Measurements from ENCODE around the gene RP9. TPM values are rescaled to one million over a fixed set of nuclear protein-coding genes. Genes with fewer than 3 reads are reported as not detected.

RP9 gene
- total and polyA plus RNA-seq, 7 experiments from 2014 or later: 12.7 to 23.3 (median 20.4) TPM

- Histone ChIP-seq H3K4me1 (ENCODE audit: control insufficient read depth in 2 of 2, insufficient read depth in 2 of 2, low read length in 2 of 2) (peaks cover 17 to 23% of the 10 kb centered on the region in 2 donors), H3K27me3 (ENCODE audit: control insufficient read depth in 2 of 2, insufficient read depth in 2 of 2, low read length in 2 of 2) (no peaks in the 10 kb centered on the region), H3K9me3 (ENCODE audit: control insufficient read depth in 2 of 3, low read length in 3 of 3) (no peaks in the 10 kb centered on the region), H3K4me3 (ENCODE audit: low read length) (peak overlapping the region; percentile 58), H3K36me3 (ENCODE audit: control insufficient read depth in 2 of 3, insufficient read depth in 3 of 3, low read length in 3 of 3) (no peaks in the 10 kb centered on the region), H3K27ac (ENCODE audit: low read depth, low read length) (peak overlapping the region; percentile 48)
- H3K27ac Mint-ChIP-seq: peak overlapping the region in 5 of 9 donors; percentile 17 to 75 (median 46)
- H3K27me3 Mint-ChIP-seq: peaks cover 10 to 37% (median 21%) of the 10 kb centered on the region in 5 donors
- ChIA-PET POLR2A (interaction anchor here (0.6 to 3.4 kb wide), 5 partner anchors 47 to 614 kb away, joined by 3 to 15 read pairs (median 3); partner anchors contain the start of genes AVL9 and NT5C3A), CTCF (interaction anchor here (1.5 to 4.8 kb wide), 3 partner anchors 60 to 263 kb away, joined by 8 to 32 read pairs (median 9); no protein-coding TSS in a partner anchor)
- peaks cover 24 to 48% (median 39%) of the 10 kb centered on the region in 7 donors for H3K4me1 Mint-ChIP-seq
- H3K4me3 Mint-ChIP-seq: peak overlapping the region; percentile 62 to 88 (median 77)
- intact Hi-C loops (cut with micrococcal nuclease): loop anchor here (1.0 to 5.0 kb wide), 13 partner anchors 17 to 615 kb away; partner anchors contain the start of genes BBS9 (in 2 of the 2), KBTBD2 (in 2 of the 2) and AVL9 (in 1 of the 2)
- H3K36me3 Mint-ChIP-seq: no peaks in the 10 kb centered on the region
- H3K9me3 Mint-ChIP-seq: peaks cover 0 to 4% (median 0%) of the 10 kb centered on the region in 11 donors
- DNase-seq (peak in 2 of 9 donors; percentile 1), ATAC-seq (no peak)
Measured at GRCh38 chr7:33109758-33110238, 594 bp upstream of the RP9 start.

GRCh38 chr7:33108554-33109004 is 625 bp downstream of the RP9 start:
- H3K4me3 ChIP-seq (ENCODE audit: low read length): peak overlapping the region; percentile 83
- no peaks in the 10 kb centered on the region for H3K9me3 ChIP-seq (ENCODE audit: control insufficient read depth in 2 of 3, low read length in 3 of 3)
- ATAC-seq (no peak), DNase-seq (peak in 7 of 9 donors; percentile 4 to 24 (median 9))
- Mint-ChIP-seq H3K36me3 (peaks cover 0 to 1% (median 0%) of the 10 kb centered on the region in 5 donors), H3K4me3 (peak overlapping the region; percentile 83 to 96 (median 90)), H3K27me3 (peaks cover 5 to 30% (median 14%) of the 10 kb centered on the region in 5 donors), H3K4me1 (peaks cover 28 to 58% (median 51%) of the 10 kb centered on the region in 7 donors), H3K27ac (peak overlapping the region; percentile 25 to 95 (median 66)), H3K9me3 (peaks cover 0 to 4% (median 0%) of the 10 kb centered on the region in 11 donors)
- ChIA-PET POLR2A (interaction anchor here (0.6 to 3.4 kb wide), 5 partner anchors 30 to 232 kb away, joined by 3 to 15 read pairs (median 3); partner anchors contain the start of gene NT5C3A), CTCF (interaction anchor here (0.8 to 4.8 kb wide), 12 partner anchors 11 to 308 kb away, joined by 3 to 32 read pairs (median 4); partner anchors contain the start of gene BBS9)
- H3K27ac ChIP-seq (ENCODE audit: low read depth, low read length): peak overlapping the region; percentile 86
- intact Hi-C loops (cut with micrococcal nuclease): loop anchor here (1.0 to 5.0 kb wide), 14 partner anchors 16 to 614 kb away; partner anchors contain the start of genes BBS9 (in 2 of the 2), KBTBD2 (in 2 of the 2) and AVL9 (in 1 of the 2)
- H3K36me3 ChIP-seq (ENCODE audit: control insufficient read depth in 2 of 3, insufficient read depth in 3 of 3, low read length in 3 of 3): peaks cover 0 to 2% (median 0%) of the 10 kb centered on the region in 3 experiments
- H3K4me1 ChIP-seq (ENCODE audit: control insufficient read depth in 2 of 2, insufficient read depth in 2 of 2, low read length in 2 of 2): peaks cover 21 to 23% of the 10 kb centered on the region in 2 donors
- H3K27me3 ChIP-seq (ENCODE audit: control insufficient read depth in 2 of 2, insufficient read depth in 2 of 2, low read length in 2 of 2): no peaks in the 10 kb centered on the region

- Mint-ChIP-seq H3K27me3 (peaks cover 0 to 25% (median 7%) of the 10 kb centered on the region in 5 donors), H3K4me1 (peaks cover 33 to 69% (median 54%) of the 10 kb centered on the region in 7 donors)
Measured at GRCh38 chr7:33107136-33108066, 1.8 kb downstream of the RP9 start.

GRCh38 chr7:33101906-33102305 is 7.3 kb downstream of the RP9 start:
- Mint-ChIP-seq H3K4me1 (peaks cover 13 to 54% (median 36%) of the 10 kb centered on the region in 7 donors), H3K4me3 (no peak overlapping the region), H3K36me3 (peaks cover 3 to 24% (median 5%) of the 10 kb centered on the region in 5 donors), H3K9me3 (no peaks in the 10 kb centered on the region), H3K27me3 (no peaks in the 10 kb centered on the region), H3K27ac (no peak overlapping the region)
- H3K9me3 ChIP-seq (ENCODE audit: control insufficient read depth in 2 of 3, low read length in 3 of 3): no peaks in the 10 kb centered on the region
- no peak overlapping the region for H3K27ac ChIP-seq (ENCODE audit: low read depth, low read length)
- intact Hi-C loops (cut with micrococcal nuclease): no loop called here
- ATAC-seq (no peak), DNase-seq (no peak)
- H3K4me1 ChIP-seq (ENCODE audit: control insufficient read depth in 2 of 2, insufficient read depth in 2 of 2, low read length in 2 of 2): peaks cover 5 to 7% of the 10 kb centered on the region in 2 donors
- H3K27me3 ChIP-seq (ENCODE audit: control insufficient read depth in 2 of 2, insufficient read depth in 2 of 2, low read length in 2 of 2): no peaks in the 10 kb centered on the region
- POLR2A ChIA-PET: interaction anchor here (0.6 kb wide), 1 partner anchor 743 kb away, joined by 3 read pairs; no protein-coding TSS in a partner anchor
- H3K4me3 ChIP-seq (ENCODE audit: low read length): no peak overlapping the region
- peaks cover 0 to 53% (median 3%) of the 10 kb centered on the region in 3 experiments for H3K36me3 ChIP-seq (ENCODE audit: control insufficient read depth in 2 of 3, insufficient read depth in 3 of 3, low read length in 3 of 3)
- CTCF ChIA-PET: no interaction called here

More at GRCh38 chr7:33107136-33108066, 1.8 kb downstream of the RP9 start:
- Mint-ChIP-seq H3K4me3 (peak overlapping the region; percentile 83 to 96 (median 90)), H3K36me3 (peaks cover 0 to 5% (median 4%) of the 10 kb centered on the region in 5 donors), H3K27ac (peak overlapping the region in 7 of 9 donors; percentile 46 to 84 (median 73)), H3K9me3 (peaks cover 0 to 2% (median 0%) of the 10 kb centered on the region in 11 donors)
- DNase-seq (peak in 8 of 9 donors; percentile 15 to 60 (median 30)), ATAC-seq (peak; percentile 19)
- Histone ChIP-seq H3K27me3 (ENCODE audit: control insufficient read depth in 2 of 2, insufficient read depth in 2 of 2, low read length in 2 of 2) (no peaks in the 10 kb centered on the region), H3K27ac (ENCODE audit: low read depth, low read length) (peak overlapping the region; percentile 86), H3K9me3 (ENCODE audit: control insufficient read depth in 2 of 3, low read length in 3 of 3) (no peaks in the 10 kb centered on the region), H3K36me3 (ENCODE audit: control insufficient read depth in 2 of 3, insufficient read depth in 3 of 3, low read length in 3 of 3) (peaks cover 0 to 14% (median 0%) of the 10 kb centered on the region in 3 experiments), H3K4me3 (ENCODE audit: low read length) (peak overlapping the region; percentile 83), H3K4me1 (ENCODE audit: control insufficient read depth in 2 of 2, insufficient read depth in 2 of 2, low read length in 2 of 2) (peaks cover 21 to 23% of the 10 kb centered on the region in 2 donors)
- POLR2A ChIA-PET: interaction anchor here (0.6 to 3.4 kb wide), 3 partner anchors 20 to 168 kb away, joined by 3 to 15 read pairs (median 4); partner anchors contain the start of gene NT5C3A
- CTCF ChIA-PET: interaction anchor here (0.6 to 4.8 kb wide), 14 partner anchors 9 to 307 kb away, joined by 3 to 32 read pairs (median 4); partner anchors contain the start of genes BBS9 and NT5C3A
- intact Hi-C loops (cut with micrococcal nuclease): loop anchor here (1.0 to 5.0 kb wide), 13 partner anchors 15 to 613 kb away; partner anchors contain the start of genes AVL9 (in 1 of the 2) and KBTBD2 (in 1 of the 2)

- Histone ChIP-seq H3K4me1 (ENCODE audit: control insufficient read depth in 2 of 2, insufficient read depth in 2 of 2, low read length in 2 of 2) (peaks cover 0 to 4% of the 10 kb centered on the region in 2 donors), H3K9me3 (ENCODE audit: control insufficient read depth in 2 of 3, low read length in 3 of 3) (no peaks in the 10 kb centered on the region), H3K27ac (ENCODE audit: low read depth, low read length) (no peak overlapping the region), H3K27me3 (ENCODE audit: control insufficient read depth in 2 of 2, insufficient read depth in 2 of 2, low read length in 2 of 2) (no peaks in the 10 kb centered on the region), H3K4me3 (ENCODE audit: low read length) (no peak overlapping the region), H3K36me3 (ENCODE audit: control insufficient read depth in 2 of 3, insufficient read depth in 3 of 3, low read length in 3 of 3) (peaks cover 3 to 65% (median 8%) of the 10 kb centered on the region in 3 experiments)
- DNase-seq (no peak), ATAC-seq (no peak)
- H3K27me3 Mint-ChIP-seq: no peaks in the 10 kb centered on the region
- peaks cover 6 to 43% (median 24%) of the 10 kb centered on the region in 7 donors for H3K4me1 Mint-ChIP-seq
- H3K4me3 Mint-ChIP-seq: no peak overlapping the region
- H3K9me3 Mint-ChIP-seq: no peaks in the 10 kb centered on the region
- peaks cover 5 to 36% (median 7%) of the 10 kb centered on the region in 5 donors for H3K36me3 Mint-ChIP-seq
- H3K27ac Mint-ChIP-seq: peak overlapping the region in 3 of 9 donors; percentile 22 to 69 (median 36)
- CTCF ChIA-PET: interaction anchor here (1.9 kb wide), 1 partner anchor 255 kb away, joined by 6 read pairs; no protein-coding TSS in a partner anchor
- POLR2A ChIA-PET: interaction anchor here (0.7 kb wide), 1 partner anchor 11 kb away, joined by 3 read pairs; no protein-coding TSS in a partner anchor
- intact Hi-C loops (cut with micrococcal nuclease): no loop called here
Measured at GRCh38 chr7:33100770-33101169, 8.4 kb downstream of the RP9 start.
